DOHH2 (cell line): ENCODE results near the gene CYP4F11.

Source experiments
- EZH2phosphoT487 ChIP-seq: fragments of 200-600 bp; sonication (generic); IDR thresholded peaks from 2 replicates; pipeline ENCODE4 v1.6.1; 2017; ENCODE audit warnings: borderline replicate concordance, mild to moderate bottlenecking, antibody characterized with exemption, low read length, moderate library complexity, mixed read lengths
- TF ChIP-seq, protein P1 (sequence below): fragments of 200-600 bp; sonication (generic); IDR thresholded peaks from one replicate; pipeline ENCODE4 v1.5.1; 2014; ENCODE audit warnings: antibody characterized with exemption, mild to moderate bottlenecking, low read depth, low read length; ENCODE audit not compliant: poor library complexity, severe bottlenecking

DNA sequence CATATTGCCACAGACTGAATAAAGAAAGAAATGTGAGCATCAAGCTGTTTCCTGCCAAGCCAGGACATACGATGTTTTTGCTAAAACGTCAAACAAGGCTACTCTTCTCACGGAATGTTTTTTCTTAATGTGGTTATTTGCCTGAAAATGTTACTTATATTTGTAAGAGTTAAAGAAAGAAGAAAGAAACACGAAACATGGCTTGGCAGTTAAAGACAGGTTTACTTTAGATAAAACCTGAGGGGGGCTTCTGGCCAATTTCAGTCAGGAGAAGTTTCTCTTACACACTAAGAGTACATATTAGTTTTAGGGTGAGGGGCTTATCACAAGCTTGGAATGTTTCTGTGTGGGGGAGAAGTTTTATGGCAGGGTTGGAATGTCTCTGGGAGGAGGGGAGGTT is 10.1 kb upstream of the CYP4F11 start:
- TF ChIP-seq, protein P1, sequence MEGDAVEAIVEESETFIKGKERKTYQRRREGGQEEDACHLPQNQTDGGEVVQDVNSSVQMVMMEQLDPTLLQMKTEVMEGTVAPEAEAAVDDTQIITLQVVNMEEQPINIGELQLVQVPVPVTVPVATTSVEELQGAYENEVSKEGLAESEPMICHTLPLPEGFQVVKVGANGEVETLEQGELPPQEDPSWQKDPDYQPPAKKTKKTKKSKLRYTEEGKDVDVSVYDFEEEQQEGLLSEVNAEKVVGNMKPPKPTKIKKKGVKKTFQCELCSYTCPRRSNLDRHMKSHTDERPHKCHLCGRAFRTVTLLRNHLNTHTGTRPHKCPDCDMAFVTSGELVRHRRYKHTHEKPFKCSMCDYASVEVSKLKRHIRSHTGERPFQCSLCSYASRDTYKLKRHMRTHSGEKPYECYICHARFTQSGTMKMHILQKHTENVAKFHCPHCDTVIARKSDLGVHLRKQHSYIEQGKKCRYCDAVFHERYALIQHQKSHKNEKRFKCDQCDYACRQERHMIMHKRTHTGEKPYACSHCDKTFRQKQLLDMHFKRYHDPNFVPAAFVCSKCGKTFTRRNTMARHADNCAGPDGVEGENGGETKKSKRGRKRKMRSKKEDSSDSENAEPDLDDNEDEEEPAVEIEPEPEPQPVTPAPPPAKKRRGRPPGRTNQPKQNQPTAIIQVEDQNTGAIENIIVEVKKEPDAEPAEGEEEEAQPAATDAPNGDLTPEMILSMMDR, result no peak
- TF ChIP-seq EZH2phosphoT487, result no peak
